HG02571 (cell line): Measurements from ENCODE around the gene CACNG1.

Experiments
- ATAC-seq: cut with Tn5 transposase; IDR thresholded peaks from one replicate; pipeline ENCODE4 v1.9.1; 2021; ENCODE audit warnings: mild to moderate bottlenecking, moderate library complexity; ENCODE audit not compliant: unreplicated experiment

CACNG1 gene, protein sequence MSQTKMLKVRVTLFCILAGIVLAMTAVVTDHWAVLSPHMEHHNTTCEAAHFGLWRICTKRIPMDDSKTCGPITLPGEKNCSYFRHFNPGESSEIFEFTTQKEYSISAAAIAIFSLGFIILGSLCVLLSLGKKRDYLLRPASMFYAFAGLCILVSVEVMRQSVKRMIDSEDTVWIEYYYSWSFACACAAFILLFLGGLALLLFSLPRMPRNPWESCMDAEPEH

DNA sequence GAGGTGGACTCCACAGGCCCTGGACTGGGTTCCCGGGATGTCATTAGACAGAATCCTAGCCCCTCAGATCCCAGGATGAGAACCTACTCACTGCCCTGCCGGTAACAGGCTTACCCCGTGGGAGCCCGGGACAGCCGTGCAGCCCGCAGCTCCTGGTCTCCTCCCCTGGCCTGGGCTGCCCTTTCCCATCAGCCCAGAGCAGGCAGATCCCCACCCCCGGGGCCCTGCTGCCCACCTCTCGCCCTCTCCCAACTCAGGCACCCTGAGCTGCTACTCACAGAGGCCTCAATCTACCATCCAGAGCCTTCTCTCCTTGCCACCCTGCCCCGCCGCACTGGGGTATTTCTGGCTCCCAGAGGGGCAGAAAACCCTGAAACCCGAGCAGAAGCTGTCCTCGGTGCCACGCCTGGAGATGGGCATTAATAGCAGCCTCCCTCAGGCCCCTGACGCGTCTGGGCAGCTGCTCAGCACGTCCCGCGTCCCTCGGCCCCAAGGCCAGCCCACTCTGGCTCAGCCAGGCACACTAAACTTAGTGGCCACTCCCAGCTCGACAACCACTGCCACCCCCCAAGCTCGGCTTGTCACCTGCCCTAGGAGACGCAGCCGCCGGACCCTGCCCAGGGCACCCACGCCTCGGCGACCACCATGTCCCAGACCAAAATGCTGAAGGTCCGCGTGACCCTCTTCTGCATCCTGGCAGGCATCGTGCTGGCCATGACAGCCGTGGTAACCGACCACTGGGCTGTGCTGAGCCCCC, at the start of gene CACNG1:
Gene CACNG1, plus strand, starts transcription at position 539 of the 757 bp plus-strand sequence. Its CDS starts 107 bp downstream, at position 646.
- ATAC-seq: no peak

DNA sequence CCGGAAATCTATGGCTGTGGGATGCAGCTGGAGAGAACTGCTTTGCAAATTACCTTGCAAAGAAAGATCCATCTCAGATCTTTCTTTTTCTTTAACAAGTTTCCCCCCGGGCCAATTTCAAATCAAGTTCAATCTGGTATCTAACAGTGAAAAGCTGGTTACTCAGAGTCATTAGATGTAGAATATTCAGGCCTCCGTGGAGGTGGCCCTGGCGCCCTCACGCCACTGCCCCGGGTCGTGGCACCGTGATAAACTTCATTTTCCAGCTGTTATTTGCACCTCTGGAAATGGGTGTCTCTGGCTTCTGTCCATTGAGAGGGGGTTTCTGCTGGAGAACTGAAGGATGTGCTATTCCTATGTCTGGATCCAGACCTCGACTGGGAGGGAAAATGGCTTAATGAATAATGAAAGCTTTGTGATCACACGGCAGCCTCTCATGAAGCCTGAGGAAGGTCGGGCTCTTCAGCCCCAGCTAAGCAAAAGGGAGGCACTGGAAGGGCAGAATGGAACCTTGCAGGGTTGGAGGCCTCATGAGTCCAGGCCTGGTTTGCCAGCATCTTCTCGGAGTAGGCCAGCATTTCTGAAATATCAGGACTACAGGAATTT, 49.3 kb upstream of the CACNG1 start:
- ATAC-seq: no peak

GRCh38 chr17:66995944-66996343, 48.4 kb upstream of the CACNG1 start:
- no peak for ATAC-seq

GRCh38 chr17:66996926-66997325, 47.4 kb upstream of the CACNG1 start:
- ATAC-seq: no peak

GRCh38 chr17:67003231-67003630, 41.1 kb upstream of the CACNG1 start:
- ATAC-seq: no peak

GRCh38 chr17:67004181-67004580, 40.2 kb upstream of the CACNG1 start:
- no peak for ATAC-seq

- ATAC-seq: no peak
These were observed 37.1 kb upstream of the CACNG1 start for GRCh38 chr17:67007266-67007665.

- ATAC-seq: no peak
These were observed 36.3 kb upstream of the CACNG1 start for GRCh38 chr17:67008101-67008500.

GRCh38 chr17:67011527-67012175, 32.7 kb upstream of the CACNG1 start:
- ATAC-seq: no peak

- no peak for ATAC-seq
These were observed 30.5 kb upstream of the CACNG1 start for GRCh38 chr17:67013891-67014290.

GRCh38 chr17:67015001-67015400, 29.4 kb upstream of the CACNG1 start:
- no peak for ATAC-seq

- ATAC-seq: no peak
These were observed 28.2 kb upstream of the CACNG1 start for GRCh38 chr17:67016039-67016762.

DNA sequence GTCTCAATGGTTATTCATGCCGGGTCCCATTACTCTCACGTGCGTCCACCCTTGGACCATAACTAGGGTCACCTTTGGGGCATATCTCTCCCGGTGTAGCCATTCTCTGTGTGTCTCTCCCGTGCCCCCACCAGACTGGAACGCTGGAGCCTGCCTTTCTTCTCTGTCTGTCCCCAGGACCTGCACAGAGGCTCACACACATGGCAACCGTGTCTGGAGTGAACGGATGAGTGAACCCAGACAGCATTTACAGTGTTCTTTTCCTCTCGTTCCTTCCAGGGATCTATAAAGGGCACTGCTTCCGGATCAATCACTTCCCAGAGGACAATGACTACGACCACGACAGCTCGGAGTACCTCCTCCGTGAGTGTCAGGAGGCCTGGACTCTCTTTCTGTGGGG, 26.4 kb upstream of the CACNG1 start:
- no peak for ATAC-seq

DNA sequence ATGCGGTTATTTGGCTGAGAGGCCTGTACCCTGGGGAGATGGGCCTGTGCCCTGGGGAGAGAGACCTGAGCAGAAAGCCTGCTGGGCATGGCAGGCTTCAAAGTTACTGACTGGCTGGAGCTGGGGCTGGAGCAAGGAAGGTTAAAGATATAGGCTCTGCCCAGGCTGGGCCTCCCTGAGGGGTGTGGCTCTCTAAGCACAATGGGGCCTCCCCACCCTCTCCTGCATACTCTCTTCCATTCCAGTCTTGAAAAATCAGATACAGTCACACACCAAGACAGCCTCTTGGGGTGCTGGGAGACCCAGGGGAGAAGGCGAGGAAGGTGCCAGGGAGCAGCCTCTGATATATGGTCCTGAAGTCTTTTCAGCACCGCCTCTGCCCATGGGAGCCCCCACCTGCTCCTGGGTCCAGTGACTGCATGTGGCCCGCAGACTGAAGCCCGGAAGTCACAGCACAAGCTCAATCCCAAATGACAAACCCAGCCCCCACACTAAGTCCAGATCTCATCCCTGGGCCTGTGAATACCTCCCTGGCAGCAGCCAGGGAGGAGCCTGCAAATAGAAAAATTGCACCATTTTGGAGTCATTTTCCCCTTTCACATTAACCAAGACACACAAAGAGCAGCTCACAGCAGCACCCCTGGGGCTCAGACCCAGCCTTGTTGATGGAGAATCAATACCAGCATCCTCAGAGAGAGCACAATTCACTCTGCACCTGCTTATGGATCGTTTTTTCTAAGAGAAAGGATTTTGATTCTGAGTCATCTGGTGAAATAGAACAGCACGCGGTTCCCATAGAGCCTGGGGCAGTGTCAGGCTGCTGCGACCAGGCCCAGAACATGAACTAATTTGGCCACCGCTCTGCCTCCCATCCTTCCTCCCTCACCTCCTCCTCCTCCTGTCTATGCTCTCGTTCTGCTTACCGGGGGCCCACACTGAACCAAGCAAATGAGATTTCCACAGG, 25.6 kb upstream of the CACNG1 start:
- ATAC-seq: no peak

- ATAC-seq: no peak
These were observed 24.5 kb upstream of the CACNG1 start for GRCh38 chr17:67019809-67020208.

GRCh38 chr17:67020293-67020766, 24.0 kb upstream of the CACNG1 start:
- no peak for ATAC-seq

DNA sequence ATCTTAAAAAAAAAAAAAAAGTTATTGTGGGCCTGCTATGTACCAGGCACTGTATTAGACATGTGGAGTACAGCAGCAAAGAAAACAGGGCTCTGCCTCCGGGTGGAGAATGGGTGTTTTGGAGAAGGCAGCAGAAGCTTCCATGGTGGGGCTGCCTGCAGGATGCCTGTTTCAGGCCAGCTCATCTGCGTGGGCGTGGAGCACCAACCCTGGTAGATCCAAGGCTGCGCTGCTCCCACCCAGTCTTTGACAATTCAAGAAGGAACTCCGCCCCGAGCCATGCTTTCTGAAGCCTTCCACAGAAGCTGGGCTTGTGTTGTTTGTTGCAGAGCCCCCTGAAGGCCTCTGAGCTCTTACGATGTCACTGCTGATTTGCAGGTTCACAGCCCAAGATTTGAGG, 23.2 kb upstream of the CACNG1 start:
- ATAC-seq: no peak

DNA sequence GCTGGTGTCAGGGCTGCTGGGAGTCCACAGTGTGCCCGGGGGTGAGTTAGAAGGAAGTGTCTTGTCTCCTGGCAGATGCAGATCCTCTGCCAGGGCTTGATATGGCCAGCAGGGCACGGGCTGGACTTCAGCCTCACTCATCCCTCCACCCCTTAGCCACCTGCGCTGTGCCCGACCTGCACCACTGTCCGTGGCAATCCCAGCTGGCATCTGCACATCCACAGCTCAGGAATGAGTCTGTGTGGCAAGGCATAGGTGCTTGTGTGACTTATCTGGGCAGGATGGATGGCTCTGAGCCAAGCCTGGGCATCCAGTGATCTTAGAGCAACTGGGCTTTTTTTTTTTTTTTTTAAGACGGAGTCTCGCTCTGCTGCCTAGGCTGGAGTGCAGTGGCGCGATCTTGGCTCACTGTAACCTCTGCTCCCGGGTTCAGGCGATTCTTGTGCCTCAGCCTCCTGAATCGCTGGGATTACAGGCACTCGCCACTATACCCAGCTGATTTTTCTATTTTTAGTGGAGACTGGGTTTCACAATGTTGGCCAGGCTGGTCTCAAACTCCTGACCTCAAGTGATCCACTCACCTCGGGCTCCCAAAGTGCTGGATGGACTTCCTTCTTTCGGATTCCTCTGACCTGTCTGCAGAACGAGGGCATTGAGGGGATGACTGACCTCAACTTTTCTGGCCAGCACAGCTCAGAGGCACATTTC, 22.5 kb upstream of the CACNG1 start:
- ATAC-seq: no peak

DNA sequence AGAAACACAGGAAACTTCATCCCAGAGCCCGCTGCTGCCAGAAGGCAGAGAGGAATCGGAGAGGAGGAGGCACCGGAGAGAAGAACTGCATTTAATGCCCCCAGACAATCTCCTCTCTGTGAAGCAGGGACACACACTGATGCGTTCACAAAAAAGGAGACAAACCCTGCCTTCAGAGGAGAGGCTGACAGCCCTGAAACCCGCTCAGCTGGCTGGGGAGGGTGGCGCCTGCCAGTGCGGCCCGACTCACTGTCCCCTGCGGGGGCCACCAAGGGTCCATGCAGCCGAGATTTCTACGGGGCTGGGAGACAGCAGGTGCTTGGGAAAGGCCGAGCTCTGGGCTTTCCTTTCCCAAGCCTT, 21.9 kb upstream of the CACNG1 start:
- ATAC-seq: no peak
